Testis (tissue), 3 donors: Measurements from ENCODE around the gene GALT. TPM values are rescaled to one million over a fixed set of nuclear protein-coding genes. Genes with fewer than 3 reads are reported as not detected.

Experiments used
- DNase-seq: peaks from one replicate; pipeline ENCODE4 v3.0.0-alpha.2; 2019
- H3K27ac ChIP-seq, 2 donors: fragments of 200-600 bp; sonication (generic); one replicate each; pipeline ENCODE4 v1.5.1; 2019
- H3K27me3 ChIP-seq: fragments of 200-600 bp; sonication (generic); one replicate; pipeline ENCODE4 v1.5.1; 2019
- H3K36me3 ChIP-seq: fragments of 200-600 bp; sonication (generic); one replicate; pipeline ENCODE4 v1.5.1; 2017; ENCODE audit warnings: low read depth; ENCODE audit errors: missing control alignments
- H3K4me1 ChIP-seq: fragments of 200-600 bp; sonication (generic); one replicate; pipeline ENCODE4 v1.5.1; 2019
- H3K4me3 ChIP-seq, 2 donors: fragments of 200-600 bp; sonication (generic); one replicate each; pipeline ENCODE4 v1.5.1; 2017 to 2019
- H3K9me3 ChIP-seq: fragments of 200-600 bp; sonication (generic); one replicate; pipeline ENCODE4 v1.5.1; 2017
- CTCF ChIP-seq, 3 experiments: fragments of 450-650 bp in 2 of 3; fragments of 200-600 bp in 1 of 3; sonication (generic) in 1 of 3; IDR thresholded peaks; one replicate each; pipeline ENCODE4 v1.5.1; 2016 to 2019; ENCODE audit warnings: antibody characterized with exemption in 3 of 3, mild to moderate bottlenecking in 2 of 3, moderate library complexity in 1 of 3
- POLR2A ChIP-seq: fragments of 450-650 bp; IDR thresholded peaks from one replicate; pipeline ENCODE4 v1.6.1; 2017; ENCODE audit warnings: antibody characterized with exemption, mild to moderate bottlenecking, moderate library complexity
- WGBS, 2 donors: methylation state at CpG; one replicate each; pipeline ENCODE4 v1.1.5; 2018; 5-methylcytosine and 5-hydroxymethylcytosine counted together
- intact Hi-C: fragments of 100-400 bp; cut with DNase I; formaldehyde crosslinking; loops from one replicate; pipeline ENCODE4 v1.15.1; 2023; ENCODE audit warnings: low total_unique reads
- polyA plus RNA-seq: library from polyadenylated mRNA; stranded (reverse); fragments of 350-450 nt; fragmentation: Illumina TruSeq; extraction: RNeasy Lipid Tissue Mini Kit (QIAGEN cat#74804); gene quantifications from one replicate; pipeline ENCODE4 v1.2.3, GENCODE V29; 2014; ENCODE audit warnings: low read depth, low replicate concordance; ENCODE audit not compliant: insufficient read depth
- total RNA-seq, 2 donors: library from RNA; depleted of rRNA; stranded (reverse); fragments of >200 nt; gene quantifications; one replicate each; pipeline ENCODE4 v1.2.3, GENCODE V29; 2016

Gene GALT
- total and polyA plus RNA-seq, 3 donors from 2014 or later: 25.9 to 55.6 (median 46.1) TPM

DNA sequence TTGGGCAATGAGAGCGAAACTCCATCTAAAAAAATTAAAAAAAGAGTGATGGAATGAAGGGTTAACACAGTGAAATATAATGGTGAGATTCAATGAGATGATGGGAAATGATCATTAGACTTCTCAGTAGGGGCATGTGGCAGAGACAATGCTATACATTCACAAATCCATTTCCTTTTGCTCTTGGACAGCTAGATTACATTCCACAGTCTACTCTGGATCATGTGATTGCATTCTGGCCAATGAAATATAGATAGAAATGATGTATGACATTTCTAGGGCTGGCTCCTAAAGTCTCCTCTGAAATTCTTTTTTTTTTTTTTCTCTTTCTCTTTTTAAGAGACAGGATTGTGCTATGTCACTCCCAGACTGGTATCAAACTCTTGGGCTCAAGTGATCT, 3.8 kb upstream of the GALT start:
- H3K27ac ChIP-seq: no peak overlapping the region
- intact Hi-C loops: no loop called here
- TF ChIP-seq POLR2A: no peak
- TF ChIP-seq CTCF (IDR thresholded peaks at IDR 0.05): no peak
- DNase-seq: no peak
- no peak overlapping the region for H3K4me3 ChIP-seq
- H3K9me3 ChIP-seq: no peaks in the 10 kb centered on the region
- WGBS, 2 donors: 94 to 100% methylated on average over 1 of the region's 1 CpG
- peaks cover 14% of the 10 kb centered on the region for H3K4me1 ChIP-seq
- H3K36me3 ChIP-seq: no peaks in the 10 kb centered on the region
- no peaks in the 10 kb centered on the region for H3K27me3 ChIP-seq

DNA sequence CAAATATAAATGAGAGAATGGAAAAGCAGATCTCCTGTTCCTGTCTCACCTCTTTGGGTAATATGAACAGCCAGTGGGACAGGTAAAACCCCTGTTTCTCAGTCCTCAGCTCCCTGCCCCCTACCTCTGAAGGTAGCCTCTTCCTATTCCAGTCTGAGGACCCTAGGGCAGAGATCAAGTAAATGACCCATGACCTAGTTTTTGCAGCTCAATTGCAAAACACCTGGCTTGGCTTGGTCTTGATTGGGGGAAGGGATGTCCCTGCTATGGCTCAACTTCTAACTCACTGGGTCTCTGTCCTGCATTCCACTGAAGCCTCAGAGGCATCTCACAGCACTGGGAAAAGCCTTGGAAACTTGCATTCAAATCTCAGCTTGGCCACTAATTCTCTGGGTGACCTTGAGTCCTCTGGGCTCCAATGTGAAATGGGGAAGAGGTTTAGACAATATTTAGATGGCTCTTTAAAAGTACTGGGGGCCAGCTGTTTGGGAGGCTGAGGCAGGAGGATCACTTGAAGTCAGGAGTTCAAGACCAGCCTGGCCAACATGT, 1.6 kb upstream of the GALT start:
- H3K27ac ChIP-seq: no peak overlapping the region
- peaks cover 11% of the 10 kb centered on the region for H3K4me1 ChIP-seq
- DNase-seq: no peak
- TF ChIP-seq CTCF (IDR thresholded peaks at IDR 0.05) (no peak), POLR2A (no peak)
- H3K27me3 ChIP-seq: no peaks in the 10 kb centered on the region
- H3K36me3 ChIP-seq: no peaks in the 10 kb centered on the region
- H3K9me3 ChIP-seq: no peaks in the 10 kb centered on the region
- no peak overlapping the region for H3K4me3 ChIP-seq
- intact Hi-C loops: no loop called here

- Histone ChIP-seq H3K4me3 (peak overlapping the region; percentile 70 to 81), H3K27me3 (no peaks in the 10 kb centered on the region), H3K36me3 (no peaks in the 10 kb centered on the region), H3K27ac (peak overlapping the region; percentile 60 to 86), H3K9me3 (no peaks in the 10 kb centered on the region), H3K4me1 (peaks cover 22% of the 10 kb centered on the region)
- no peak for DNase-seq
- intact Hi-C loops: no loop called here
- TF ChIP-seq POLR2A (no peak), CTCF (IDR thresholded peaks at IDR 0.05) (no peak)
- WGBS, 2 donors: 3% methylated on average over 8 of the region's 8 CpGs; no CpG with 5 or more reads in 1 of the 2 donors
These were observed 569 bp downstream of the GALT start for GRCh38 chr9:34647084-34647403.

DNA sequence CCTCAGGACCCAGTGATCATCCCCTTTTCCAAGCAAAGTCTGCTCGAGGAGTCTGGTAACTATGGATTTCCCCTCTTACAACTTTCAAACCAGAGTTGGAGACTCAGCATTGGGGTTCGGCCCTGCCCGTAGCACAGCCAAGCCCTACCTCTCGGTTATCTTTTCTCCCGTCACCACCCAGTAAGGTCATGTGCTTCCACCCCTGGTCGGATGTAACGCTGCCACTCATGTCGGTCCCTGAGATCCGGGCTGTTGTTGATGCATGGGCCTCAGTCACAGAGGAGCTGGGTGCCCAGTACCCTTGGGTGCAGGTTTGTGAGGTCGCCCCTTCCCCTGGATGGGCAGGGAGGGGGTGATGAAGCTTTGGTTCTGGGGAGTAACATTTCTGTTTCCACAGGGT, 1.2 kb downstream of the GALT start:
- WGBS, 2 donors: 60 to 67% methylated on average over 10 of the region's 10 CpGs
- peak overlapping the region in 1 of 2 donors; percentile 86 for H3K27ac ChIP-seq
- TF ChIP-seq CTCF (IDR thresholded peaks at IDR 0.05) (no peak), POLR2A (no peak)
- H3K4me1 ChIP-seq: peaks cover 29% of the 10 kb centered on the region
- no peaks in the 10 kb centered on the region for H3K27me3 ChIP-seq
- H3K9me3 ChIP-seq: no peaks in the 10 kb centered on the region
- intact Hi-C loops: no loop called here
- no peaks in the 10 kb centered on the region for H3K36me3 ChIP-seq
- H3K4me3 ChIP-seq: peak overlapping the region in 1 of 2 donors; percentile 70
- no peak for DNase-seq

GRCh38 chr9:34648673-34649072, 2.2 kb downstream of the GALT start:
- 94 to 96% methylated on average over 7 to 8 of the region's 8 CpGs for WGBS, 2 donors
- Histone ChIP-seq H3K27ac (no peak overlapping the region), H3K9me3 (no peaks in the 10 kb centered on the region), H3K4me3 (no peak overlapping the region), H3K36me3 (no peaks in the 10 kb centered on the region), H3K27me3 (no peaks in the 10 kb centered on the region), H3K4me1 (peaks cover 39% of the 10 kb centered on the region)
- no peak for TF ChIP-seq POLR2A
- no peak for TF ChIP-seq CTCF (IDR thresholded peaks at IDR 0.05)
- intact Hi-C loops: no loop called here
- DNase-seq: no peak
